WTC11 (cell line): ENCODE measurements around the gene RTCA. TPM values are rescaled to one million over a fixed set of nuclear protein-coding genes. Genes with fewer than 3 reads are reported as not detected.

Source experiments
- ATAC-seq: fragments of 200-7000 bp; cut with Tn5 transposase; 2 replicates; pipeline ENCODE4 v1.10.0; 2021; ENCODE audit warnings: mild to moderate bottlenecking, moderate library complexity
- CTCF ChIA-PET: fragments of 300-600 bp; sonication (Branson Sonifier 250); formaldehyde crosslinking; loops from one replicate; lab custom pipeline; 2021; ENCODE audit warnings: antibody characterized with exemption; lab: Charles Lee
- POLR2A ChIA-PET: fragments of 350-600 bp; sonication (Branson Sonifier 250); formaldehyde crosslinking; loops from one replicate; lab custom pipeline; 2021; ENCODE audit warnings: antibody characterized with exemption; lab: Charles Lee
- DNase-seq: peaks from one replicate; pipeline ENCODE4 v3.0.0; 2021; ENCODE audit warnings: low spot score
- H3K27ac Mint-ChIP-seq: 2 replicates; pipeline ENCODE4 v1.8.0; 2021; ENCODE audit warnings: mixed read lengths
- H3K27me3 Mint-ChIP-seq: 2 replicates; pipeline ENCODE4 v1.8.0; 2021; ENCODE audit warnings: low read depth, mild to moderate bottlenecking, moderate library complexity, mixed read lengths
- H3K36me3 Mint-ChIP-seq: 2 replicates; pipeline ENCODE4 v1.8.0; 2021; ENCODE audit warnings: mixed read lengths
- H3K4me1 Mint-ChIP-seq: 2 replicates; pipeline ENCODE4 v1.8.0; 2022; ENCODE audit warnings: mixed read lengths
- H3K4me3 Mint-ChIP-seq: 2 replicates; pipeline ENCODE4 v1.8.0; 2021; ENCODE audit warnings: mild to moderate bottlenecking, moderate library complexity, mixed read lengths
- H3K9me3 Mint-ChIP-seq: 2 replicates; pipeline ENCODE4 v1.8.0; 2021; ENCODE audit warnings: mixed read lengths
- CREB1 ChIP-seq: sonication (generic); formaldehyde crosslinking; IDR thresholded peaks from 2 replicates; pipeline ENCODE4 v1.8.0; 2023; ENCODE audit warnings: mild to moderate bottlenecking, missing genetic modification reagents
- CREM ChIP-seq: sonication (generic); formaldehyde crosslinking; IDR thresholded peaks from 2 replicates; pipeline ENCODE4 v1.8.1; 2022; ENCODE audit warnings: mild to moderate bottlenecking, missing genetic modification reagents, moderate library complexity
- JAZF1 ChIP-seq: fragments of 250-450 bp; sonication (Bioruptor Pico); IDR thresholded peaks from 2 replicates; pipeline ENCODE4 v1.9.0; 2021; ENCODE audit warnings: moderate library complexity, mild to moderate bottlenecking, inconsistent platforms
- JUN ChIP-seq: sonication (generic); formaldehyde crosslinking; IDR thresholded peaks from 2 replicates; pipeline ENCODE4 v1.8.0; 2023; ENCODE audit warnings: mild to moderate bottlenecking, missing genetic modification reagents
- KAT7 ChIP-seq: sonication (generic); formaldehyde crosslinking; IDR thresholded peaks from 2 replicates; pipeline ENCODE4 v1.8.1; 2023; ENCODE audit warnings: missing genetic modification reagents, mild to moderate bottlenecking, borderline replicate concordance
- NFATC4 ChIP-seq: fragments of 250-450 bp; sonication (Bioruptor Pico); IDR thresholded peaks from 2 replicates; pipeline ENCODE4 v1.9.0; 2021; ENCODE audit warnings: mild to moderate bottlenecking
- NR3C1 ChIP-seq: sonication (generic); formaldehyde crosslinking; conservative IDR thresholded peaks from 2 replicates; pipeline ENCODE4 v1.8.1; 2023; ENCODE audit warnings: low read depth, mild to moderate bottlenecking, missing genetic modification reagents
- RELA ChIP-seq: sonication (generic); formaldehyde crosslinking; IDR thresholded peaks from 2 replicates; pipeline ENCODE4 v1.8.1; 2022; ENCODE audit warnings: missing genetic modification reagents, mild to moderate bottlenecking, borderline replicate concordance
- TEAD1 ChIP-seq: sonication (generic); formaldehyde crosslinking; IDR thresholded peaks from 2 replicates; pipeline ENCODE4 v1.8.0; 2022; ENCODE audit warnings: mild to moderate bottlenecking, missing genetic modification reagents
- TEAD4 ChIP-seq: sonication (generic); formaldehyde crosslinking; IDR thresholded peaks from 2 replicates; pipeline ENCODE4 v1.8.0; 2022; ENCODE audit warnings: mild to moderate bottlenecking, missing genetic modification reagents
- ZNF317 ChIP-seq: sonication (generic); formaldehyde crosslinking; IDR thresholded peaks from 2 replicates; pipeline ENCODE4 v1.8.1; 2023; ENCODE audit warnings: low read depth, mild to moderate bottlenecking, moderate library complexity, missing genetic modification reagents, borderline replicate concordance
- ZNF416 ChIP-seq: fragments of 250-450 bp; sonication (Bioruptor Pico); IDR thresholded peaks from 2 replicates; pipeline ENCODE4 v1.9.0; 2021; ENCODE audit warnings: mild to moderate bottlenecking, inconsistent platforms
- total RNA-seq: library from RNA; stranded (reverse); gene quantifications from 3 replicates; pipeline ENCODE4 v1.2.3, GENCODE V29; 2021
- TF ChIP-seq, protein P1 (sequence below): sonication (generic); formaldehyde crosslinking; IDR thresholded peaks from 2 replicates; pipeline ENCODE4 v1.8.1; 2022; ENCODE audit warnings: missing genetic modification reagents, borderline replicate concordance
- TF ChIP-seq, protein P2 (sequence below): sonication (generic); formaldehyde crosslinking; IDR thresholded peaks from 2 replicates; pipeline ENCODE4 v1.8.1; 2023; ENCODE audit warnings: mild to moderate bottlenecking, missing genetic modification reagents
- TF ChIP-seq, protein P3 (sequence below): sonication (generic); formaldehyde crosslinking; IDR thresholded peaks from 2 replicates; pipeline ENCODE4 v1.8.0; 2022; ENCODE audit warnings: mild to moderate bottlenecking, missing genetic modification reagents
- TF ChIP-seq, protein P4 (sequence below): sonication (generic); formaldehyde crosslinking; IDR thresholded peaks from 2 replicates; pipeline ENCODE4 v1.8.1; 2023; ENCODE audit warnings: mild to moderate bottlenecking, missing genetic modification reagents, moderate library complexity
- TF ChIP-seq, protein P5 (sequence below): fragments of 250-450 bp; sonication (Bioruptor Pico); IDR thresholded peaks from 2 replicates; pipeline ENCODE4 v1.9.0; 2021; ENCODE audit warnings: mild to moderate bottlenecking
- TF ChIP-seq, protein P6 (sequence below): sonication (generic); formaldehyde crosslinking; conservative IDR thresholded peaks from 2 replicates; pipeline ENCODE4 v1.8.1; 2022; ENCODE audit warnings: mild to moderate bottlenecking, missing genetic modification reagents
- TF ChIP-seq, protein P7 (sequence below): fragments of 250-450 bp; sonication (Bioruptor Pico); IDR thresholded peaks from 2 replicates; pipeline ENCODE4 v2.1.2; 2022; ENCODE audit warnings: mild to moderate bottlenecking, moderate library complexity
- TF ChIP-seq, protein P8 (sequence below): fragments of 250-450 bp; sonication (Bioruptor Pico); IDR thresholded peaks from 2 replicates; pipeline ENCODE4 v1.9.0; 2021; ENCODE audit warnings: moderate library complexity, mild to moderate bottlenecking, inconsistent platforms, borderline replicate concordance

RTCA gene
- total RNA-seq, 1 experiment from 2014 or later: 35.7 TPM

DNA sequence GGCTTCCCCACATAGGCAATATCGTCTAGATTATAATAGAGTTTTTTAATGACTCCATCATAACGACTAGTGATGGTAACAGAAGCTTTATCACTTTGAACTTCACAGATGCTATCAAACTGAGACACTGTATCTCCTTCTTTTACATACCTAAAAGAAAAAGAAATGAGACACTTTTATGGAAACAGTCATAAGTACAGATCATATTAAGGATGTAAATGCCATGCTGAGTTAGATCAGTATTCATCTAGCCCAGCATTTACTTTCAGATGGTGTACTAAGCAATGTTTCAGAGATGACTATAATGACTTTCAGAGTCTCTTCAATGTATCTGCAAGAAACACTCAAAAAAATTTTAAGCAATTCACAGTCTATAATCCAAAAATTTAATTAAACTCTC lies 35.3 kb upstream of the RTCA start:
- H3K4me3 Mint-ChIP-seq: no peak overlapping the region
- H3K9me3 Mint-ChIP-seq: no peaks in the 10 kb centered on the region
- ATAC-seq (no peak), DNase-seq (no peak)
- POLR2A ChIA-PET: no interaction called here
- TF ChIP-seq, protein P1, sequence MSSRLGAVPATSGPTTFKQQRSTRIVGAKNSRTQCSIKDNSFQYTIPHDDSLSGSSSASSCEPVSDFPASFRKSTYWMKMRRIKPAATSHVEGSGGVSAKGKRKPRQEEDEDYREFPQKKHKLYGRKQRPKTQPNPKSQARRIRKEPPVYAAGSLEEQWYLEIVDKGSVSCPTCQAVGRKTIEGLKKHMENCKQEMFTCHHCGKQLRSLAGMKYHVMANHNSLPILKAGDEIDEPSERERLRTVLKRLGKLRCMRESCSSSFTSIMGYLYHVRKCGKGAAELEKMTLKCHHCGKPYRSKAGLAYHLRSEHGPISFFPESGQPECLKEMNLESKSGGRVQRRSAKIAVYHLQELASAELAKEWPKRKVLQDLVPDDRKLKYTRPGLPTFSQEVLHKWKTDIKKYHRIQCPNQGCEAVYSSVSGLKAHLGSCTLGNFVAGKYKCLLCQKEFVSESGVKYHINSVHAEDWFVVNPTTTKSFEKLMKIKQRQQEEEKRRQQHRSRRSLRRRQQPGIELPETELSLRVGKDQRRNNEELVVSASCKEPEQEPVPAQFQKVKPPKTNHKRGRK: no peak
- TF ChIP-seq, protein P2, sequence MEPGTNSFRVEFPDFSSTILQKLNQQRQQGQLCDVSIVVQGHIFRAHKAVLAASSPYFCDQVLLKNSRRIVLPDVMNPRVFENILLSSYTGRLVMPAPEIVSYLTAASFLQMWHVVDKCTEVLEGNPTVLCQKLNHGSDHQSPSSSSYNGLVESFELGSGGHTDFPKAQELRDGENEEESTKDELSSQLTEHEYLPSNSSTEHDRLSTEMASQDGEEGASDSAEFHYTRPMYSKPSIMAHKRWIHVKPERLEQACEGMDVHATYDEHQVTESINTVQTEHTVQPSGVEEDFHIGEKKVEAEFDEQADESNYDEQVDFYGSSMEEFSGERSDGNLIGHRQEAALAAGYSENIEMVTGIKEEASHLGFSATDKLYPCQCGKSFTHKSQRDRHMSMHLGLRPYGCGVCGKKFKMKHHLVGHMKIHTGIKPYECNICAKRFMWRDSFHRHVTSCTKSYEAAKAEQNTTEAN (CRISPR knock-in tag): no peak
- TF ChIP-seq CREB1 (CRISPR knock-in tag) (no peak), ZNF416 (CRISPR knock-in tag) (no peak), NFATC4 (CRISPR knock-in tag) (no peak), CREM (CRISPR knock-in tag) (no peak), NR3C1 (CRISPR knock-in tag) (no peak), TEAD4 (no peak), RELA (CRISPR knock-in tag) (no peak), KAT7 (CRISPR knock-in tag) (no peak), ZNF317 (CRISPR knock-in tag) (no peak), JAZF1 (CRISPR knock-in tag) (no peak), JUN (CRISPR knock-in tag) (no peak), TEAD1 (no peak)
- TF ChIP-seq, protein P3, sequence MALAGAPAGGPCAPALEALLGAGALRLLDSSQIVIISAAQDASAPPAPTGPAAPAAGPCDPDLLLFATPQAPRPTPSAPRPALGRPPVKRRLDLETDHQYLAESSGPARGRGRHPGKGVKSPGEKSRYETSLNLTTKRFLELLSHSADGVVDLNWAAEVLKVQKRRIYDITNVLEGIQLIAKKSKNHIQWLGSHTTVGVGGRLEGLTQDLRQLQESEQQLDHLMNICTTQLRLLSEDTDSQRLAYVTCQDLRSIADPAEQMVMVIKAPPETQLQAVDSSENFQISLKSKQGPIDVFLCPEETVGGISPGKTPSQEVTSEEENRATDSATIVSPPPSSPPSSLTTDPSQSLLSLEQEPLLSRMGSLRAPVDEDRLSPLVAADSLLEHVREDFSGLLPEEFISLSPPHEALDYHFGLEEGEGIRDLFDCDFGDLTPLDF (CRISPR knock-in tag): no peak
- TF ChIP-seq, protein P4, sequence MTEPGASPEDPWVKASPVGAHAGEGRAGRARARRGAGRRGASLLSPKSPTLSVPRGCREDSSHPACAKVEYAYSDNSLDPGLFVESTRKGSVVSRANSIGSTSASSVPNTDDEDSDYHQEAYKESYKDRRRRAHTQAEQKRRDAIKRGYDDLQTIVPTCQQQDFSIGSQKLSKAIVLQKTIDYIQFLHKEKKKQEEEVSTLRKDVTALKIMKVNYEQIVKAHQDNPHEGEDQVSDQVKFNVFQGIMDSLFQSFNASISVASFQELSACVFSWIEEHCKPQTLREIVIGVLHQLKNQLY (CRISPR knock-in tag): no peak
- TF ChIP-seq, protein P5, sequence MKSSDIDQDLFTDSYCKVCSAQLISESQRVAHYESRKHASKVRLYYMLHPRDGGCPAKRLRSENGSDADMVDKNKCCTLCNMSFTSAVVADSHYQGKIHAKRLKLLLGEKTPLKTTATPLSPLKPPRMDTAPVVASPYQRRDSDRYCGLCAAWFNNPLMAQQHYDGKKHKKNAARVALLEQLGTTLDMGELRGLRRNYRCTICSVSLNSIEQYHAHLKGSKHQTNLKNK (CRISPR knock-in tag): no peak
- TF ChIP-seq, protein P6, sequence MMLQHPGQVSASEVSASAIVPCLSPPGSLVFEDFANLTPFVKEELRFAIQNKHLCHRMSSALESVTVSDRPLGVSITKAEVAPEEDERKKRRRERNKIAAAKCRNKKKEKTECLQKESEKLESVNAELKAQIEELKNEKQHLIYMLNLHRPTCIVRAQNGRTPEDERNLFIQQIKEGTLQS (CRISPR knock-in tag): no peak
- TF ChIP-seq, protein P7, sequence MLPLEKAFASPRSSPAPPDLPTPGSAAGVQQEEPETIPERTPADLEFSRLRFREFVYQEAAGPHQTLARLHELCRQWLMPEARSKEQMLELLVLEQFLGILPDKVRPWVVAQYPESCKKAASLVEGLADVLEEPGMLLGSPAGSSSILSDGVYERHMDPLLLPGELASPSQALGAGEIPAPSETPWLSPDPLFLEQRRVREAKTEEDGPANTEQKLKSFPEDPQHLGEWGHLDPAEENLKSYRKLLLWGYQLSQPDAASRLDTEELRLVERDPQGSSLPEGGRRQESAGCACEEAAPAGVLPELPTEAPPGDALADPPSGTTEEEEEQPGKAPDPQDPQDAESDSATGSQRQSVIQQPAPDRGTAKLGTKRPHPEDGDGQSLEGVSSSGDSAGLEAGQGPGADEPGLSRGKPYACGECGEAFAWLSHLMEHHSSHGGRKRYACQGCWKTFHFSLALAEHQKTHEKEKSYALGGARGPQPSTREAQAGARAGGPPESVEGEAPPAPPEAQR (CRISPR knock-in tag): no peak
- TF ChIP-seq, protein P8, sequence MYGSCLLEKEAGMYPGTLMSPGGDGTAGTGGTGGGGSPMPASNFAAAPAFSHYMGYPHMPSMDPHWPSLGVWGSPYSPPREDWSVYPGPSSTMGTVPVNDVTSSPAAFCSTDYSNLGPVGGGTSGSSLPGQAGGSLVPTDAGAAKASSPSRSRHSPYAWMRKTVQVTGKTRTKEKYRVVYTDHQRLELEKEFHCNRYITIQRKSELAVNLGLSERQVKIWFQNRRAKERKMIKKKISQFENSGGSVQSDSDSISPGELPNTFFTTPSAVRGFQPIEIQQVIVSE (CRISPR knock-in tag): no peak
- H3K36me3 Mint-ChIP-seq: peaks cover 46% of the 10 kb centered on the region
- no peaks in the 10 kb centered on the region for H3K27me3 Mint-ChIP-seq
- H3K27ac Mint-ChIP-seq: no peak overlapping the region
- CTCF ChIA-PET: no interaction called here
- H3K4me1 Mint-ChIP-seq: peaks cover 12% of the 10 kb centered on the region
